CD4-positive, alpha-beta memory T cell (primary cell): ENCODE measurements around the gene TANGO2. TPM values are rescaled to one million over a fixed set of nuclear protein-coding genes. Genes with fewer than 3 reads are reported as not detected.

ENCODE experiments used
- CTCF ChIA-PET: fragments of 350-600 bp; sonication (Branson Sonifier 250); formaldehyde crosslinking; loops from one replicate; lab custom pipeline; 2021; ENCODE audit warnings: inconsistent platforms; ENCODE audit not compliant: partially characterized antibody; lab: Charles Lee
- POLR2A ChIA-PET: fragments of 350-600 bp; sonication (Branson Sonifier 250); formaldehyde crosslinking; loops from one replicate; lab custom pipeline; 2021; ENCODE audit not compliant: partially characterized antibody; lab: Charles Lee
- DNase-seq, 5 donors: peaks; one replicate each; pipeline versions ENCODE4 v3.0.0 to v3.0.0-alpha.2; 2020 to 2022; ENCODE audit warnings: mixed read lengths in 1 of 5
- H3K27ac ChIP-seq: one replicate; pipeline ENCODE4 v1.7.0; 2013; ENCODE audit warnings: low read depth, low read length
- H3K27me3 ChIP-seq: 2 replicates; pipeline ENCODE4 v1.7.0; 2013; ENCODE audit warnings: mild to moderate bottlenecking, low read length, moderate library complexity; ENCODE audit not compliant: insufficient read depth
- H3K36me3 ChIP-seq: 2 replicates; pipeline ENCODE4 v1.7.0; 2013; ENCODE audit warnings: mild to moderate bottlenecking, low read length, moderate library complexity; ENCODE audit not compliant: insufficient read depth
- H3K4me1 ChIP-seq: 2 replicates; pipeline ENCODE4 v1.7.0; 2013; ENCODE audit warnings: mild to moderate bottlenecking, low read length, moderate library complexity; ENCODE audit not compliant: insufficient read depth
- H3K4me3 ChIP-seq, 2 donors: one replicate each; pipeline ENCODE4 v1.7.0; 2013; ENCODE audit warnings: low read length in 2 of 2, mild to moderate bottlenecking in 1 of 2
- H3K9me3 ChIP-seq, 2 donors: one replicate each; pipeline ENCODE4 v1.7.0; 2013; ENCODE audit warnings: low read length in 2 of 2, control low read depth in 1 of 2; ENCODE audit not compliant: control insufficient read depth in 1 of 2
- H3K27ac Mint-ChIP-seq, 7 donors: one replicate each; pipeline ENCODE4 v1.8.0; 2020 to 2021; ENCODE audit warnings: mixed read lengths in 7 of 7, mild to moderate bottlenecking in 6 of 7, inconsistent platforms in 3 of 7, moderate library complexity in 3 of 7
- H3K27me3 Mint-ChIP-seq, 2 donors: one replicate each; pipeline ENCODE4 v1.8.0; 2020 to 2021; ENCODE audit warnings: mixed read lengths in 2 of 2
- H3K36me3 Mint-ChIP-seq, 2 donors: one replicate each; pipeline ENCODE4 v1.8.0; 2020 to 2021; ENCODE audit warnings: mixed read lengths in 2 of 2, inconsistent platforms in 1 of 2, mild to moderate bottlenecking in 1 of 2
- H3K4me1 Mint-ChIP-seq, 4 donors: one replicate each; pipeline ENCODE4 v1.8.0; 2020 to 2021; ENCODE audit warnings: mixed read lengths in 4 of 4, mild to moderate bottlenecking in 1 of 4
- H3K4me3 Mint-ChIP-seq, 8 donors: one replicate each; pipeline ENCODE4 v1.8.0; 2020 to 2021; ENCODE audit warnings: mixed read lengths in 8 of 8, mild to moderate bottlenecking in 7 of 8, moderate library complexity in 6 of 8, inconsistent platforms in 3 of 8
- H3K9me3 Mint-ChIP-seq, 8 donors: one replicate each; pipeline ENCODE4 v1.8.0; 2020 to 2021; ENCODE audit warnings: mixed read lengths in 8 of 8, mild to moderate bottlenecking in 5 of 8, inconsistent platforms in 3 of 8, moderate library complexity in 1 of 8
- intact Hi-C: fragments of 100-400 bp; cut with micrococcal nuclease; formaldehyde crosslinking; loops from one replicate; pipeline ENCODE4 v1.15.1; 2023
- polyA plus RNA-seq, 2 donors: library from polyadenylated mRNA; unstranded; fragments of 300-500 nt; fragmentation: Illumina TruSeq; gene quantifications; one replicate each; pipeline ENCODE4 v1.2.3, GENCODE V29; 2021
- total RNA-seq, 2 experiments: library from RNA; stranded (reverse); gene quantifications; one replicate each; pipeline ENCODE4 v1.2.3, GENCODE V29; 2021

TANGO2 gene
- total and polyA plus RNA-seq, 4 experiments from 2014 or later: 40.9 to 51.5 (median 47.3) TPM

DNA sequence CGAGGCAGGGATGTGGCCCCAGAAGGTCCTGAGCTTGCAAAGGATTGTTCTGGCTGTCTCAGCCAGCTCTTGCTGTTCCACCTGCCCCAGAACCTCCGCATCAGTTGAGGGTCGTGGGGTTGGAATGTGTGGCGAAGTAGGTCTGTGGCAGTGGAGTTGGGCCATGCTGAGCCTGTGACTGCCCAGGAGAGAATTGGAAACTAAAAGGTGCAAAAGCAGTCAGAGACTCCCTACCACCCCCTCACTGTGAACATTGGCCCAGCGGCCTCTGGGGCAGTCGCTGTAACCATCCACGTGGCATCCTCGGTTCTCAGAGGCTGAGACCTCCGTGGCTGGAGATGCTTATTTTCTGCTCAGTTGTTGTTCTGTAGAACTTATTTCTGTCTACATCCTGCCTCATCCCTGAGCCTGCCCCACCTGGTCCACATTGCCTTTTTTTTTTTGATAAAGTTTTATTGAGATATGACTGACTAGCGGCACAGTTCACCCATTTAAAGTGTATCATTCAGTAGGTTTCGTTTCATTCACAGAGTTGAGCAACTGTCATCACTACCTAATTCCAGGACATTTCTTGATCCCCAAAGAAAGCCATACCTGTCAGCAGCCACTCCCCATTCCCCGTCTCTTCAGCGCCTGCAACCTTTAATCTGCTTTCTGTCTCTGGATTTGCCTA is 36.8 kb downstream of the TANGO2 start:
- Mint-ChIP-seq H3K27ac (peak overlapping the region in 2 of 7 donors; percentile 22 to 50), H3K4me1 (peaks cover 0 to 7% (median 2%) of the 10 kb centered on the region in 4 donors), H3K9me3 (peaks cover 0 to 3% (median 0%) of the 10 kb centered on the region in 8 donors), H3K27me3 (no peaks in the 10 kb centered on the region), H3K36me3 (peaks cover 22 to 61% of the 10 kb centered on the region in 2 donors), H3K4me3 (no peak overlapping the region)
- ChIA-PET CTCF (no interaction called here), POLR2A (no interaction called here)
- no peaks in the 10 kb centered on the region for H3K9me3 ChIP-seq
- intact Hi-C loops: no loop called here
- no peaks in the 10 kb centered on the region for H3K27me3 ChIP-seq
- DNase-seq: no peak
- no peak overlapping the region for H3K27ac ChIP-seq
- peaks cover 60% of the 10 kb centered on the region for H3K36me3 ChIP-seq
- no peak overlapping the region for H3K4me3 ChIP-seq
- peaks cover 5% of the 10 kb centered on the region for H3K4me1 ChIP-seq

DNA sequence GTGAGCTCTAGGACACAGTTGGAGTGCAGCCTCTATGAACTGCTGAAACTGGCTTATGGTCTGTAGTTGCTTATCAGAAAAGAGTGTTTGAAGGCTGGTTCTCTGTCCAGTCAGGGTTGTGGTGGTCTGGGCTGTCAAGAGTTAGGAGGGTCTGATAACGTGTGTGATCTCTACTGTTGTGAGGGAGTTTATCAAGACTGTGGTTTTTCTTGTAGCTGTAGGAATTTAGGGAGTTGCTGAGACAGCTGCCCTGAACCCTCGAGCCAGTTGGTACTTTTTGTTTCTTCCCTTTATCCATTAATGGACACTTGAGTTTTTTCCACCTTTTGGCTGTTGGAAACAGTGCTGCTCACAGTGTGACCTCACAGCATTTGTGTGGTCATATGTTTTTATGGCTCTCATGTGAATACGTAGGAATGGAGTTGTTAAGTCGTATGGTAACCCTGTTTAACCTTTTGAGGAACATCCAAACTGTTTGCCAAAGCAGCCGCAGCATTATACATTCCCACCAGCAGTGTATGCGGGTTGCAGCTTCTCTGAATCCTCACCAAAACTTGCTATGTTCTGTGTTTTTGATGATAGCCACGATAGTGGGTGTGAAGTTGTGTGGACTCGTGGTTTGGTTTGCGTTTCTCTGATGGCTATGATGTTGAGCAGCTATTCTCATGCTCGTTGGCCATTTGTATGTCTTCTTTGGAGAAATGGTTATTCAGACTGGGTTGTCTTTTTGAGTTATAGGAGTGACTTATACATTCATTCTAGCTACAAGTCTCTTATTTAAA is 38.3 kb downstream of the TANGO2 start:
- Histone ChIP-seq H3K27me3 (no peaks in the 10 kb centered on the region), H3K9me3 (no peaks in the 10 kb centered on the region), H3K36me3 (peaks cover 53% of the 10 kb centered on the region), H3K4me1 (peaks cover 5% of the 10 kb centered on the region), H3K27ac (no peak overlapping the region), H3K4me3 (no peak overlapping the region)
- Mint-ChIP-seq H3K36me3 (peaks cover 19 to 59% of the 10 kb centered on the region in 2 donors), H3K9me3 (peaks cover 0 to 3% (median 0%) of the 10 kb centered on the region in 8 donors), H3K4me1 (peaks cover 0 to 7% (median 2%) of the 10 kb centered on the region in 4 donors), H3K27ac (peak overlapping the region in 4 of 7 donors; percentile 18 to 64 (median 60)), H3K4me3 (no peak overlapping the region), H3K27me3 (no peaks in the 10 kb centered on the region)
- ChIA-PET POLR2A (interaction anchor here (0.6 kb wide), 1 partner anchor 8 kb away, joined by 3 read pairs; no protein-coding TSS in a partner anchor), CTCF (interaction anchor here (1.1 kb wide), 1 partner anchor 12 kb away, joined by 4 read pairs; no protein-coding TSS in a partner anchor)
- intact Hi-C loops: no loop called here
- DNase-seq: no peak

DNA sequence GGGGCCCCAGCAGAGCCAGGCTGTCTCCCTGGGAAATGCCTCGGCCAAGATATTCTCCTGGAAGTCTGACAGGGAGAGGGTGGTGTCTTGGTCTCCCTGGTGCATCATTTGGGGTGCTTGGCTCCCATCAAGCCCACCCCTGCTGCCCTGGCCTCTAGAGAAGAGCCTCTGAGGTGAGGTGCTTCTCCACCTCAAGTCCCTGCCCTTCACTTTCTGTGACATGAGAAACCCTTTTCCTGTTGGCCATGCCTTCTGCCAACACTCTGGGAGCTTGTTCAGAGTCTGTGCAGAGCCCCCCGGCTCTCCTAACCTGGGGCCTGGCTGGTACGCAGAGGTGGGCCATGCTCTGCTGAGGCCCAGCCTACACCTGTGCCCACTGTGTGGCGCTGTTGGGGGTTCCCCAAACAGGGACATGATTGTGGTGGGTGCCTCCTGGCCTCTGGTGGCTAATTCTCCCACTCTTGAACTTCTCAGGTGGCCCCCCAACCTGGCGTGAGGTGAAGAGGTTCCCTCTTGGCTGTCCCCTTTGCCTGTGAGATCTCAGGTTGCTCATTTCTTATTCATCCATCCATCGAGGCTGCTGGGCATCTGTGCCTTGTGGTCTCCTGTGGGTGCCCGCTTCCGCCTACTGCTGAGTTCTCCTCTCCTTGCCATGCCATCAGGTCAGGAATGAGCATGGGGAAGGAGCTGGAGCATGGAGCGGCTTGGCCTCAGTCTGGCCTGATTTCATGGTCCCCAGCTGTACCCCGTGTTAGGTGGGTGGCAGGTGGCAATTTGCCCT is 40.0 kb downstream of the TANGO2 start:
- CTCF ChIA-PET: no interaction called here
- Histone ChIP-seq H3K4me3 (no peak overlapping the region), H3K27me3 (no peaks in the 10 kb centered on the region), H3K9me3 (no peaks in the 10 kb centered on the region), H3K27ac (no peak overlapping the region), H3K4me1 (peaks cover 5% of the 10 kb centered on the region), H3K36me3 (peaks cover 46% of the 10 kb centered on the region)
- DNase-seq: peak in 1 of 5 donors; percentile 0
- peaks cover 19 to 54% of the 10 kb centered on the region in 2 donors for H3K36me3 Mint-ChIP-seq
- intact Hi-C loops: no loop called here
- H3K4me1 Mint-ChIP-seq: peaks cover 0 to 9% (median 2%) of the 10 kb centered on the region in 4 donors
- no peak overlapping the region for H3K4me3 Mint-ChIP-seq
- H3K9me3 Mint-ChIP-seq: peaks cover 0 to 3% (median 0%) of the 10 kb centered on the region in 8 donors
- H3K27ac Mint-ChIP-seq: peak overlapping the region in 4 of 7 donors; percentile 2 to 66 (median 46)
- H3K27me3 Mint-ChIP-seq: no peaks in the 10 kb centered on the region
- POLR2A ChIA-PET: no interaction called here

DNA sequence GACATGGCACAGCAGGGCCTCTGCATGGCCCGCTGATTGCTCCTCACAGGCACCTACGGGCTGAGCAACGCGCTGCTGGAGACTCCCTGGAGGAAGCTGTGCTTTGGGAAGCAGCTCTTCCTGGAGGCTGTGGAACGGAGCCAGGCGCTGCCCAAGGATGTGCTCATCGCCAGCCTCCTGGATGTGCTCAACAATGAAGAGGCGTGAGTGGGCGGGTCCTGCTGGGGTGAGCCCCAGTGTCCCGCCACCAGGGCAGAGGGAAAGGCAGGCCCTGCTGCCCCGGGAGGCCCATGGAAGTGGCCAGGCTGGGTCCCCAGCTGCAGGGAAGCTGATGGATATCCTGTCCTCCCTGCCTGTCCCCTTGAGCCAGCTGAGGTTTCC is 40.6 kb downstream of the TANGO2 start:
- peaks cover 0 to 9% (median 2%) of the 10 kb centered on the region in 4 donors for H3K4me1 Mint-ChIP-seq
- H3K9me3 Mint-ChIP-seq: peaks cover 0 to 3% (median 0%) of the 10 kb centered on the region in 8 donors
- H3K27me3 Mint-ChIP-seq: no peaks in the 10 kb centered on the region
- no peak overlapping the region for H3K27ac ChIP-seq
- intact Hi-C loops: no loop called here
- H3K4me1 ChIP-seq: peaks cover 5% of the 10 kb centered on the region
- DNase-seq: no peak
- no peaks in the 10 kb centered on the region for H3K27me3 ChIP-seq
- CTCF ChIA-PET: no interaction called here
- peaks cover 46% of the 10 kb centered on the region for H3K36me3 ChIP-seq
- H3K4me3 ChIP-seq: no peak overlapping the region
- peak overlapping the region in 1 of 7 donors; percentile 22 for H3K27ac Mint-ChIP-seq
- POLR2A ChIA-PET: no interaction called here
- H3K4me3 Mint-ChIP-seq: no peak overlapping the region
- peaks cover 19 to 49% of the 10 kb centered on the region in 2 donors for H3K36me3 Mint-ChIP-seq
- H3K9me3 ChIP-seq: no peaks in the 10 kb centered on the region

DNA sequence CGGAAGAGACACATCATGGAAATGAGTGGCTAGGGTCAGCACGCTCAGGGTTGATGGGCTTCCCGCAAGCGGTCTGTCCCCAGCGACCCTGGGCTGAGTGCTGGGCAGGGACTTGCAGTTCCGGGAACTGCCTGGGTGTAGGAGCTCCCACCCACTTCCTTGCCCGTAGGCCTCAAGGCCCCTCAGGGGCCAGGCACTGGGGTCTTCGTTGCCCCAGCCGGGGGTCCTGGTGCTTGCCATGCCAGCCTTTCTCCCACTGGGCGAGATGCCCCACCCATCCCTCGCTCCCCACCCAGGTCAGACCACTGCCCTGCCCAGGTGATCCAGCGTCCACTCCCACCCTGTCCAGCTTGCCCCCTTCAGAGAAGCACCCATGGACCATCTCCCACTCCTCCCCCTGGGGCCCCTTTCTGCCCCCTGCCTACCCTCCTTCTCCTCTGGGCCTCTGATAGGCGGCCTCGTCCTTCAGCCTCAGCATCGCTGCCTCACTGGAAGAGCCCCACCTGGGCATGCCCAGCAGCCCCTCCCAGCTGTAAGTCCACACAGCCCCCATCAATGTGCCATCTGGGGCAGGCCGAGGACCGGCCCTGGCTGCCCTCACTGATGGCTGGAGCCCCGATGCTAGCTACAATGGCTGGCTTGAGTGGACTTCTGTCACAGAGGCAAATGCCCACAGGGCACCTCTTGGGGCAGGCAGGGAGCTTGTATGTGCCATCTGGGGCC is 41.3 kb downstream of the TANGO2 start:
- H3K36me3 ChIP-seq: peaks cover 41% of the 10 kb centered on the region

DNA sequence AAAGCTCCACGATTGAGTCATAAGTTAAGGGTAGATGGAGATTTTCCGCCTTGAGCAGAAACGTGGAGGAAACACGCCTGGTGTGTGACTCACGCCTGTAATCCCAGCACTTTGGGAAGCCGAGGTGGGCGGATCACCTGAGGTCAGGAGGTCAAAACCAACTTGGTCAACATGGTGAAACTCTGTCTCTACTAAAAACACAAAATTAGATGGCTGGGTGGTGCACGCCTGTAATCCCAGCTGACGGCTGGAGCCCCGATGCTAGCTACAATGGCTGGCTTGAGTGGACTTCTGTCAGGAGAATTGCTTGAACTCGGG is 41.8 kb downstream of the TANGO2 start:
- peaks cover 5% of the 10 kb centered on the region for H3K4me1 ChIP-seq
- peaks cover 36% of the 10 kb centered on the region for H3K36me3 ChIP-seq
- Mint-ChIP-seq H3K36me3 (peaks cover 16 to 43% of the 10 kb centered on the region in 2 donors), H3K4me1 (peaks cover 0 to 9% (median 2%) of the 10 kb centered on the region in 4 donors), H3K27me3 (no peaks in the 10 kb centered on the region), H3K9me3 (peaks cover 0 to 3% (median 0%) of the 10 kb centered on the region in 8 donors), H3K27ac (no peak overlapping the region), H3K4me3 (no peak overlapping the region)
- CTCF ChIA-PET: no interaction called here
- no peak overlapping the region for H3K4me3 ChIP-seq
- H3K9me3 ChIP-seq: no peaks in the 10 kb centered on the region
- no peaks in the 10 kb centered on the region for H3K27me3 ChIP-seq
- H3K27ac ChIP-seq: no peak overlapping the region
- POLR2A ChIA-PET: no interaction called here
- intact Hi-C loops: no loop called here
- no peak for DNase-seq

More for the DNA sequence above, 41.3 kb downstream of the TANGO2 start:
- H3K27me3 ChIP-seq: no peaks in the 10 kb centered on the region
- H3K4me3 ChIP-seq: no peak overlapping the region
- ChIA-PET POLR2A (no interaction called here), CTCF (no interaction called here)
- peaks cover 5% of the 10 kb centered on the region for H3K4me1 ChIP-seq
- H3K36me3 Mint-ChIP-seq: peaks cover 19 to 45% of the 10 kb centered on the region in 2 donors
- peaks cover 0 to 9% (median 2%) of the 10 kb centered on the region in 4 donors for H3K4me1 Mint-ChIP-seq
- H3K9me3 Mint-ChIP-seq: peaks cover 0 to 3% (median 0%) of the 10 kb centered on the region in 8 donors
- H3K27ac ChIP-seq: no peak overlapping the region
- H3K27me3 Mint-ChIP-seq: no peaks in the 10 kb centered on the region
- DNase-seq: no peak
- no peak overlapping the region for H3K27ac Mint-ChIP-seq
- intact Hi-C loops: no loop called here
- H3K4me3 Mint-ChIP-seq: no peak overlapping the region
- no peaks in the 10 kb centered on the region for H3K9me3 ChIP-seq
